ENCODE results near the gene KIF20B. TPM values are rescaled to one million over a fixed set of nuclear protein-coding genes. Genes with fewer than 3 reads are reported as not detected.

The KIF20B gene
- total and polyA plus RNA-seq, 2 of the 8 experiments (the other 6 are each of a cell fraction or from before 2014, with no cell fraction given), result 4.5 to 72.0 TPM

DNA sequence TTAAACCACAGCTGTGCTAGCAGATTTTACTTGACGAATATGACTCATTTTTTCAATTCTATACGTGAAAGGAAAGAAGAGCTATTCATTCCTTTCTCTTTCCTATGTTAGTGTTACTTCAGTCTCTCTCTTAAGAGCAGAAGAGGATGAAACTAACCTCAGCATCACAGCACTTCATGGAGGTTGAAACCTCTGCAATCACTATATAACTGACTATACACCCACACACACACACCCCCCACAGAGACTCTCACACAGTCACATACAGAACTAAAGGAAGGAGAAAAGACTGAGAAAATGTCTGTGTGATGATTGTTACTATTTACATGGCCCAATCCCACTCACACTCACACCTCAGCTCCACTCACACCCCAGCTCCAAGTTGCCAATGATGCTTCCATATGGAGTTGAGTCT, 104.2 kb downstream of the KIF20B start (continued):
- TF ChIP-seq KDM4A (IDR thresholded peaks at IDR 0.05; ENCODE audit: low read depth, low read length, severe bottlenecking) (no peak), TAF7 (optimal IDR thresholded peaks at IDR 0.05; ENCODE audit: borderline replicate concordance, low read depth, low read length) (no peak), JUN (IDR thresholded peaks at IDR 0.05; ENCODE audit: low read depth, low read length) (no peak), POU5F1 (IDR thresholded peaks at IDR 0.05; ENCODE audit: low read depth, low read length) (no peak), RNF2 (IDR thresholded peaks at IDR 0.05; ENCODE audit: borderline replicate concordance, low read depth, low read length, missing control alignments, poor library complexity, severe bottlenecking) (no peak)
